Adrenal gland (tissue), 12 donors: ENCODE measurements around the gene ARHGAP22. TPM values are rescaled to one million over a fixed set of nuclear protein-coding genes. Genes with fewer than 3 reads are reported as not detected.

ENCODE experiments used
- DNase-seq, 7 donors: peaks; one replicate each; pipeline ENCODE4 v3.0.0-alpha.2; 2019 to 2020
- H3K27ac ChIP-seq, 5 donors: fragments of 200-600 bp; sonication (generic) in 4 of 5; 1 replicate in 3 of 5; 2 replicates in 2 of 5; pipeline versions ENCODE4 v1.5.1 to v1.8.0; 2016 to 2020; ENCODE audit warnings: mild to moderate bottlenecking in 1 of 5
- H3K27me3 ChIP-seq: fragments of 200-600 bp; 2 replicates; pipeline ENCODE4 v1.8.0; 2021
- H3K36me3 ChIP-seq, 2 donors: fragments of 200-600 bp; replicated peaks in 1 of 2; 1 replicate in 1 of 2; 2 replicates in 1 of 2; pipeline versions ENCODE4 v1.5.1 to v1.8.0; 2018 to 2022
- H3K4me1 ChIP-seq, 2 donors: fragments of 200-600 bp; replicated peaks in 1 of 2; 1 replicate in 1 of 2; 2 replicates in 1 of 2; pipeline versions ENCODE4 v1.5.1 to v1.8.0; 2018 to 2021
- H3K4me3 ChIP-seq, 4 donors: fragments of 200-600 bp; sonication (generic) in 3 of 4; one replicate each; pipeline ENCODE4 v1.5.1; 2016 to 2018
- H3K9me3 ChIP-seq, 3 donors: fragments of 200-600 bp; sonication (generic) in 1 of 3; replicated peaks in 1 of 3; 1 replicate in 2 of 3; 2 replicates in 1 of 3; pipeline versions ENCODE4 v1.5.1 to v1.8.0; 2016 to 2021
- CTCF ChIP-seq, 6 experiments: fragments of 450-650 bp in 4 of 6; fragments of 200-600 bp in 2 of 6; sonication (generic) in 1 of 6; IDR thresholded peaks; 1 replicate in 5 of 6; 2 replicates in 1 of 6; pipeline versions ENCODE4 v1.5.1 to v1.8.0; 2016 to 2021; ENCODE audit warnings: antibody characterized with exemption in 6 of 6, mild to moderate bottlenecking in 2 of 6, moderate library complexity in 1 of 6
- POLR2A ChIP-seq, 2 donors: fragments of 450-650 bp; IDR thresholded peaks; one replicate each; pipeline ENCODE4 v1.6.1; 2017; ENCODE audit warnings: antibody characterized with exemption in 2 of 2, mild to moderate bottlenecking in 2 of 2, moderate library complexity in 1 of 2
- WGBS, 4 donors: extraction: QIAGEN DNeasy Blood & Tissue Kit in 2 of 4; methylation state at CpG; one replicate each; pipeline versions ENCODE4 v1.1.5 to v1.1.7; 2013 to 2017; 5-methylcytosine and 5-hydroxymethylcytosine counted together
- intact Hi-C, 2 donors: fragments of 100-400 bp; cut with DNase I; formaldehyde crosslinking; loops; one replicate each; pipeline versions ENCODE4 v1.14.1 to v1.15.0; 2022 to 2023
- polyA plus RNA-seq, 3 donors: library from polyadenylated mRNA; stranded (reverse); fragments of 200-250 nt in 2 of 3; fragments of 350-450 nt in 1 of 3; fragmentation: Illumina TruSeq in 1 of 3; extraction: RNeasy Lipid Tissue Mini Kit (QIAGEN cat#74804) in 1 of 3; gene quantifications; one replicate each; pipeline ENCODE4 v1.2.3, GENCODE V29; 2013 to 2014
- total RNA-seq, 9 donors: library from RNA; depleted of rRNA in 4 of 9; stranded (reverse); fragments of >200 nt in 4 of 9; fragments of 120-200 nt in 1 of 9; fragmentation: NEBNext Ultra II Directional in 1 of 9; extraction: Animal tissue kit (Norgen Biotek cat#: 25700) in 1 of 9; gene quantifications; one replicate each; pipeline versions ENCODE4 v1.1.0 to v1.2.4, GENCODE V29; 2013 to 2023
- donor health status: healthy with polysubstance abuse.
- donor health status: Bipolar disorder and iron deficiency.
- donor health status: DM: yes; HTN: yes; CAD: no.
- donor health status: DM: no; HTN: no; CAD: no.
- donor health status: DM: no; HTN: no; CAD: no.
- donor health status: DM: yes; HTN: yes; CAD: no.

Gene ARHGAP22
- total and polyA plus RNA-seq, 12 donors, result 0.91 to 11.6 (median 4.6) TPM

GRCh38 chr10:48501787-48502771, 102.8 kb downstream of the ARHGAP22 start:
- 78 to 85% (median 83%) methylated on average over 6 of the region's 6 CpGs for WGBS, 4 donors
- no peak for TF ChIP-seq POLR2A (IDR thresholded peaks at IDR 0.05)
- TF ChIP-seq CTCF (IDR thresholded peaks at IDR 0.05), result no peak
- no peak overlapping the region for H3K27ac ChIP-seq
- H3K4me1 ChIP-seq, result no peaks in the 10 kb centered on the region
- H3K4me3 ChIP-seq, result no peak overlapping the region
- DNase-seq, result peak in 2 of 7 donors; percentile 5 to 27
- H3K9me3 ChIP-seq, result no peaks in the 10 kb centered on the region
- intact Hi-C loops, result loop anchor here in 1 of 2 donors (10.0 kb wide), 1 partner anchor 137 kb away; no protein-coding TSS in a partner anchor
- H3K36me3 ChIP-seq, result no peaks in the 10 kb centered on the region
- no peaks in the 10 kb centered on the region for H3K27me3 ChIP-seq

GRCh38 chr10:48501226-48501625, 103.6 kb downstream of the ARHGAP22 start:
- Histone ChIP-seq H3K4me1 (no peaks in the 10 kb centered on the region), H3K27me3 (no peaks in the 10 kb centered on the region), H3K36me3 (no peaks in the 10 kb centered on the region), H3K9me3 (no peaks in the 10 kb centered on the region), H3K4me3 (no peak overlapping the region), H3K27ac (no peak overlapping the region)
- TF ChIP-seq POLR2A (IDR thresholded peaks at IDR 0.05) (no peak), CTCF (IDR thresholded peaks at IDR 0.05) (no peak)
- DNase-seq, result peak in 1 of 7 donors; percentile 18
- WGBS, 4 donors, result 53 to 86% (median 67%) methylated on average over 2 of the region's 2 CpGs
- intact Hi-C loops, result loop anchor here in 1 of 2 donors (10.0 kb wide), 1 partner anchor 136 kb away; no protein-coding TSS in a partner anchor

GRCh38 chr10:48500771-48501170, 104.1 kb downstream of the ARHGAP22 start:
- Histone ChIP-seq H3K9me3 (no peaks in the 10 kb centered on the region), H3K4me3 (no peak overlapping the region), H3K27ac (no peak overlapping the region), H3K4me1 (no peaks in the 10 kb centered on the region), H3K36me3 (no peaks in the 10 kb centered on the region), H3K27me3 (no peaks in the 10 kb centered on the region)
- DNase-seq, result no peak
- 85 to 91% (median 88%) methylated on average over 4 of the region's 4 CpGs for WGBS, 4 donors
- no peak for TF ChIP-seq CTCF (IDR thresholded peaks at IDR 0.05)
- TF ChIP-seq POLR2A (IDR thresholded peaks at IDR 0.05), result no peak
- intact Hi-C loops, result loop anchor here in 1 of 2 donors (10.0 kb wide), 1 partner anchor 136 kb away; no protein-coding TSS in a partner anchor

DNA sequence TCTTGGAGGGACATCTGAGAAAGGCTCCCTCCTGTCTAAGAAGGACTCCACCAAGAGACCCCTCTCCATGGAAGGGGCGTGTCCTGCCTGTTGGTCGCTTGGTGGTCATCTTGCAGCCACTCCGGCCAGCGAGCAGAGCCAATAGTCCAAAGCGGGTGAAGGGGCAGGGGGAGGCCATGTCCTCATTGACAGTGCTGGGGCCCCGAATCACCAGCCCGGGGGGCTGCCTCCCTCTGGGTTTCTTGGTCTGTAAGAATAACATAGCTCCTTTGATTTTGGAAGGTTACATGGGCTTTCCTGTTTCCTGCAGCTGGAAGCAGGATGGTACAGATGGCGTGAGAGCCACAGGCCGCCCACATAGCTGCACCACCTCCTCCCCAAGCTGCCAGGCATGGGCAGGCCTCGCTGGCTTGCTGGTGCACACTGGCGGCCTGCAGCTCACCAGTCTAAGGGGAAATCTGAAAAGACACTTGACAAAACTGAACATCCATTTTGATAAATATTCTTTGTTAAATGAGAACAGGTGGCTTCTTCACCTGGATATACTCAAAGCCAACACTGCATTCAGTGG, 105.8 kb downstream of the ARHGAP22 start:
- Histone ChIP-seq H3K4me1 (no peaks in the 10 kb centered on the region), H3K27ac (no peak overlapping the region), H3K9me3 (no peaks in the 10 kb centered on the region), H3K27me3 (no peaks in the 10 kb centered on the region), H3K36me3 (no peaks in the 10 kb centered on the region), H3K4me3 (no peak overlapping the region)
- TF ChIP-seq CTCF (IDR thresholded peaks at IDR 0.05), result no peak
- no peak for TF ChIP-seq POLR2A (IDR thresholded peaks at IDR 0.05)
- 85 to 93% (median 89%) methylated on average over 9 to 11 of the region's 11 CpGs for WGBS, 4 donors
- intact Hi-C loops, result no loop called here
- peak in 2 of 7 donors; percentile 5 to 7 for DNase-seq
